Activated B cell treated with CpG ODN at 0.5 μM for 24 hours (primary cell): ENCODE measurements around the gene VIL1. TPM values are rescaled to one million over a fixed set of nuclear protein-coding genes. Genes with fewer than 3 reads are reported as not detected.

ENCODE experiments used
- ATAC-seq: fragments of 200-7000 bp; cut with Tn5 transposase; one replicate; pipeline ENCODE4 v1.10.0; 2021; ENCODE audit warnings: low read depth, mild to moderate bottlenecking, moderate library complexity
- CTCF ChIA-PET: fragments of 350-600 bp; sonication (Branson Sonifier 250); formaldehyde crosslinking; loops from one replicate; lab custom pipeline; 2021; ENCODE audit warnings: antibody characterized with exemption; lab: Charles Lee
- POLR2A ChIA-PET: fragments of 350-600 bp; sonication (Branson Sonifier 250); formaldehyde crosslinking; loops from one replicate; lab custom pipeline; 2021; ENCODE audit warnings: antibody characterized with exemption; lab: Charles Lee
- DNase-seq: peaks from one replicate; pipeline ENCODE4 v3.0.0; 2022
- H3K27ac Mint-ChIP-seq: one replicate; pipeline ENCODE4 v1.8.0; 2020; ENCODE audit warnings: mixed read lengths
- H3K27me3 Mint-ChIP-seq: one replicate; pipeline ENCODE4 v1.8.0; 2021; ENCODE audit warnings: mixed read lengths
- H3K36me3 Mint-ChIP-seq: one replicate; pipeline ENCODE4 v1.8.0; 2021; ENCODE audit warnings: low read depth, mixed read lengths
- H3K4me1 Mint-ChIP-seq: one replicate; pipeline ENCODE4 v1.8.0; 2021; ENCODE audit warnings: mixed read lengths
- H3K4me3 Mint-ChIP-seq: one replicate; pipeline ENCODE4 v1.8.0; 2020; ENCODE audit warnings: mild to moderate bottlenecking, mixed read lengths
- H3K9me3 Mint-ChIP-seq: one replicate; pipeline ENCODE4 v1.8.0; 2020; ENCODE audit warnings: mixed read lengths
- intact Hi-C: fragments of 100-400 bp; cut with micrococcal nuclease; formaldehyde crosslinking; loops from one replicate; pipeline ENCODE4 v1.15.1; 2024
- total RNA-seq: library from RNA; stranded (reverse); gene quantifications from 2 replicates; pipeline ENCODE4 v1.2.3, GENCODE V29; 2022
- TF ChIP-seq, protein P1 (sequence below): fragments of 200-600 bp; IDR thresholded peaks from one replicate; pipeline ENCODE4 v1.8.0; 2022; ENCODE audit warnings: antibody characterized with exemption, mild to moderate bottlenecking

The VIL1 gene
- total RNA-seq, 1 donor from 2014 or later: 0.07 TPM

DNA sequence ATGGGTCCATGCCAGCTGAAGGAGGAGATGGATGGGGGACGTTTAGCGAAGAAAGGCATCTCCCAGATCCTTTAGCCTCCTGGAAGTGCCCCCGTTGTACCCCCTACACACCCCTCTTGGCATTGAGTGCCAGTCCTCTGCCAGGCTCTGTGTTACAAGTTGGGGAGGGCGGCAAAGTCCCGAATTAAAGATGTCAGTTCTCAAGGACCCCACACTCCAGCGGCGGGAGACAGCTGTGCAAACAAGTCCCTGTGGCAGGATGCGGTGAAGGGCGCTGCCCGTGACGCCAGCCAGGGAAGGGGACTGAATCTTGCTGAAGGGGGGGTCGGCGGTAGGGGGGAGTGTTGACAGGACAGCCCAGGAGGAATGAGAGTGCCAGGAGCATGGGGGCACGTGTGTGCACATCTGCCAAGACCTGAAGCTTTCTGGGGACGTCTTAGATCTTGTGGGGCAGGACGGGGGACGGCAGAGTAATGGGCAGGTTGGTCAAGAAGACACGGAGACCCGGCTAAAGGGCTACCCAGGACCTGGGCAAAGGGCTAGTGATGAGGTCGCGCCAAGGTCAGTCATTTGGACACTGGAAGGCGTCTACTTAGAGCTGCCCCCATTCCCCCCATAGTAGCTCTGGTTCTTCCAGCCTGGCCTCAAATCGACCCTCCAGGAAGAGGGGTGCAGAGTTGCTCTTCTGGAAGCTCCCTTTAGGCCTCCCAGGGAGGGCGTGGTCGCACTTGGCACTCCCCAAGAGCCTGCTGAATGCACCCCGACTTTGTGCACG lies 22.0 kb upstream of the VIL1 start:
- Mint-ChIP-seq H3K9me3 (no peaks in the 10 kb centered on the region), H3K27me3 (no peaks in the 10 kb centered on the region), H3K36me3 (peaks cover 5% of the 10 kb centered on the region), H3K27ac (peak overlapping the region; percentile 96), H3K4me1 (peaks cover 59% of the 10 kb centered on the region), H3K4me3 (peak overlapping the region; percentile 92)
- POLR2A ChIA-PET: interaction anchor here (0.6 to 2.8 kb wide), 22 partner anchors 8 to 856 kb away, joined by 3 to 16 read pairs (median 5); partner anchors contain the start of genes AAMP, ARPC2, CNPPD1 and PNKD
- TF ChIP-seq, protein P1, sequence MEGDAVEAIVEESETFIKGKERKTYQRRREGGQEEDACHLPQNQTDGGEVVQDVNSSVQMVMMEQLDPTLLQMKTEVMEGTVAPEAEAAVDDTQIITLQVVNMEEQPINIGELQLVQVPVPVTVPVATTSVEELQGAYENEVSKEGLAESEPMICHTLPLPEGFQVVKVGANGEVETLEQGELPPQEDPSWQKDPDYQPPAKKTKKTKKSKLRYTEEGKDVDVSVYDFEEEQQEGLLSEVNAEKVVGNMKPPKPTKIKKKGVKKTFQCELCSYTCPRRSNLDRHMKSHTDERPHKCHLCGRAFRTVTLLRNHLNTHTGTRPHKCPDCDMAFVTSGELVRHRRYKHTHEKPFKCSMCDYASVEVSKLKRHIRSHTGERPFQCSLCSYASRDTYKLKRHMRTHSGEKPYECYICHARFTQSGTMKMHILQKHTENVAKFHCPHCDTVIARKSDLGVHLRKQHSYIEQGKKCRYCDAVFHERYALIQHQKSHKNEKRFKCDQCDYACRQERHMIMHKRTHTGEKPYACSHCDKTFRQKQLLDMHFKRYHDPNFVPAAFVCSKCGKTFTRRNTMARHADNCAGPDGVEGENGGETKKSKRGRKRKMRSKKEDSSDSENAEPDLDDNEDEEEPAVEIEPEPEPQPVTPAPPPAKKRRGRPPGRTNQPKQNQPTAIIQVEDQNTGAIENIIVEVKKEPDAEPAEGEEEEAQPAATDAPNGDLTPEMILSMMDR: no peak
- no peak for ATAC-seq
- CTCF ChIA-PET: interaction anchor here (0.6 to 2.6 kb wide), 15 partner anchors 12 to 501 kb away, joined by 3 to 20 read pairs (median 5); partner anchors contain the start of genes AAMP, CATIP, PNKD and TMBIM1
- intact Hi-C loops: loop anchor here (1.0 to 5.0 kb wide), 17 partner anchors 9 to 882 kb away; partner anchors contain the start of genes ARPC2, BCS1L, CATIP and CNOT9
- DNase-seq: no peak

DNA sequence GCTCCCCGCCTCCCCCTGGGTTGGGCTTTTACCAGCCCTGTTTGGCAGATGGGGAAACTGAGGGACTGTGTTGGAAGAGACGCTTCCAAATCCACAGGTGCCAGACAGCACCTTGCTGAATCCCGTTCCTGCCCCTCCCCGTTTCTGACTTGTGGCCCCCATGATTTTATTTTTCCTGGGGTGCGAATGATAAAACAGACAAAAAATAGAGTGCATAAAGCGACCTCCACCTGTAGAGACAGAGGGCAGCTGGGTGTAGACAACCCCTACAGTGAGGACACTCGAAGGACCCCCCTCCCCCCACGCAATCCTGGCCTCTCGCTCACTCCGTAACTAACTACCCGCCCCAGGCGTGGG lies 21.5 kb upstream of the VIL1 start:
- intact Hi-C loops: loop anchor here (5.0 kb wide), 3 partner anchors 230 to 780 kb away; partner anchors contain the start of genes CNPPD1, CXCR1 and RETREG2
- H3K9me3 Mint-ChIP-seq: no peaks in the 10 kb centered on the region
- ChIA-PET CTCF (interaction anchor here (0.8 to 2.6 kb wide), 7 partner anchors 12 to 125 kb away, joined by 3 to 14 read pairs (median 4); partner anchors contain the start of genes CATIP and TMBIM1), POLR2A (interaction anchor here (0.7 to 2.8 kb wide), 9 partner anchors 30 to 855 kb away, joined by 3 to 16 read pairs (median 6); partner anchors contain the start of genes AAMP, ARPC2, PNKD and TUBA4B)
- peaks cover 62% of the 10 kb centered on the region for H3K4me1 Mint-ChIP-seq
- H3K36me3 Mint-ChIP-seq: peaks cover 9% of the 10 kb centered on the region
- TF ChIP-seq, protein P1: no peak
- H3K4me3 Mint-ChIP-seq: peak overlapping the region; percentile 92
- peak overlapping the region; percentile 96 for H3K27ac Mint-ChIP-seq
- no peaks in the 10 kb centered on the region for H3K27me3 Mint-ChIP-seq
- no peak for ATAC-seq
- no peak for DNase-seq

DNA sequence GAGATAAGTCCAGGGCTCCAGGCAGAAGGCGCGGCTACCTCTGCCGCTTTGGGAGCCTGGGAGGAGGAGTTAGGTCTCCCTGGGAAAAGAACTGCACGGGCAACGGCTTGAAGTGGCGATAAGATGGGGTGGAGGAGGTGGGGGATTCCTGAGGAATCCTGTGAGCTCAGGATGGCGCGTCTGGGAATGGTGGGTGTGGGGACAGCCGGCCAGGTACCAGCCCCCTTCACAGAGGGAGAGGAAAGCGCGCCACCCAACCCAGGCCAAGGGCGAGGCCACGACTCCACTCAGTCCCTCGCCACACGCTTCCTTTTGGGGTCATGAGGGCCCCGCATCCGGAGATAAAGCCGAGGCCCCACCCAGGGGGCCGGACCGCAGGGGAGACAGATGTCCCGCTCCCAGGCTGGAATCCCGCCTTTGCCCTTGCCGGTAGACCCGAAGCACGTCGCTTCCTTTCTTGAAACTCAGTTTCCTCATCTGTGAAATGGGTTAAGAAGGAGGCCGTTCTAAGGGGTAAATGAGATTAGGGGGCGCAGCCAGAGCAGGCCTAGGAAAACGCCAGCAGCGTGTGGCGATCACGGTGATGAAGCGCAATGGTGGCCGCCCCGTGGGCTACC lies 21.0 kb upstream of the VIL1 start:
- peak overlapping the region; percentile 92 for H3K4me3 Mint-ChIP-seq
- H3K9me3 Mint-ChIP-seq: no peaks in the 10 kb centered on the region
- CTCF ChIA-PET: interaction anchor here (1.0 to 2.6 kb wide), 3 partner anchors 68 to 125 kb away, joined by 3 to 14 read pairs (median 11); partner anchors contain the start of gene TMBIM1
- peak overlapping the region; percentile 96 for H3K27ac Mint-ChIP-seq
- H3K36me3 Mint-ChIP-seq: peaks cover 11% of the 10 kb centered on the region
- H3K4me1 Mint-ChIP-seq: peaks cover 66% of the 10 kb centered on the region
- DNase-seq (no peak), ATAC-seq (no peak)
- TF ChIP-seq, protein P1: no peak
- POLR2A ChIA-PET: interaction anchor here (0.7 to 2.8 kb wide), 4 partner anchors 94 to 855 kb away, joined by 3 to 16 read pairs (median 4); partner anchors contain the start of genes ARPC2 and TUBA4B
- intact Hi-C loops: loop anchor here (5.0 kb wide), 3 partner anchors 231 to 779 kb away; partner anchors contain the start of genes CNPPD1, CXCR1 and RETREG2
- H3K27me3 Mint-ChIP-seq: no peaks in the 10 kb centered on the region

DNA sequence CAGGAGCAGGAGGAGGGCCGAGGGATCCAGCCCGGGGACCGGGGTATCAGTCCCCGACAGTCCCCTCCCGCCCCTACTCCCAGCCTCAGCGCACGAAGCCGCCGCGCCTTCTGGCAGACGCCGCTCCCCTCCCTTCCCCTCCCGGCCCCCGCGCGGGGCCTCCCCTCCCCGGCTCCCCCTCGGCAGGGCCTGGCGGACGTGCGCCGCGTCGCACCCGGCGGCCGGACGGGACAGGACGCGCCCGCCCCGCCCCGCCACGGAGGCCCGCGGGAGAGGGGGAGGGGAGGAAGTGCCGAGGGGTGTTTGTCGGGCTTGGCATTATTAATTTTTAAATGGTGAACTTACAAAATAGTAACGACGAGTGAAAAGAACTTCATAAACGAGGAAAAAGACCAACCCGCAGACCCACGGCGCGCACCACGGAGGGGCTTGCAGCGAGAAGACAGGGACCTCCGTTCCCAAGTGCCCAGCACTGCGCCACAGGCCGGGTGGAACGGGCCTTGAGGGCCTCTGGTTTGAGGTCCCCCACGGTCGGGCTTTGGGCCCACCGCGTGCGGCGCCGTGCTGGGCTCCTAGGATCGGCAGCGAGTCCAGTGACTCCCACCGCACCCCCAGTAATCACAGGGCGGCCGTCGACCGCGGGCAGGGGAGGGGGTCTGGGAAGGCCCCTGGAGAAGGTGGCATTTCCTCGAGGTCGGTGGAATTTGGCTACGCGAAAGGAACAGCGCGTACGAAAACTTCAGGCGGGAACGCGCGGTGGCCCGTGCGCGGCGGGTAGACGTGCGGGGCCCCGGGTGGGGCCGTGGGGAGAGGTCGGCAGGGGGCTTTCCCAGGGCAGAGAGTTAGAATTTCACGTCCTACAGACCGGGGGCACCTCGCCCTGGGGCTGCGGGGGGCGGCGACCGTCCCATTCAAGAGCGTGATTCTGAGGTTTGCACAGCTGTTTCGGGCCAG lies 20.2 kb upstream of the VIL1 start:
- TF ChIP-seq, protein P1: no peak
- Mint-ChIP-seq H3K27me3 (no peaks in the 10 kb centered on the region), H3K4me3 (peak overlapping the region; percentile 92), H3K4me1 (peaks cover 70% of the 10 kb centered on the region), H3K36me3 (peaks cover 19% of the 10 kb centered on the region), H3K27ac (peak overlapping the region; percentile 80), H3K9me3 (no peaks in the 10 kb centered on the region)
- DNase-seq (peak; percentile 57), ATAC-seq (peak; percentile 5)
- intact Hi-C loops: loop anchor here (5.0 kb wide), 3 partner anchors 231 to 779 kb away; partner anchors contain the start of genes CNPPD1, CXCR1 and RETREG2
- ChIA-PET CTCF (interaction anchor here (1.4 kb wide), 1 partner anchor 67 kb away, joined by 5 read pairs; no protein-coding TSS in a partner anchor), POLR2A (interaction anchor here (2.8 kb wide), 1 partner anchor 112 kb away, joined by 16 read pairs; no protein-coding TSS in a partner anchor)
